GM21360 (cell line): ENCODE measurements around the gene CRX.
"Not testable (repeated sequence)": the region's sequence is repeated elsewhere in the genome, so short reads cannot be mapped to it uniquely, and the experiment has no call there.

Source experiments
- ATAC-seq: cut with Tn5 transposase; IDR thresholded peaks from one replicate; pipeline ENCODE4 v1.9.1; 2021; ENCODE audit warnings: mild to moderate bottlenecking, moderate library complexity; ENCODE audit not compliant: unreplicated experiment

The CRX gene

GRCh38 chr19:47858646-47859285 lies 37.0 kb downstream of the CRX start, which contains the start of gene TPRX2:
Gene TPRX2 (plus strand): TSS chr19:47859235. CDS start chr19:47859247, 12 bp downstream.
- ATAC-seq, result not testable (repeated sequence)

GRCh38 chr19:47859838-47860237 lies 38.1 kb downstream of the CRX start:
- ATAC-seq, result not testable (repeated sequence)

GRCh38 chr19:47860602-47861297 lies 39.0 kb downstream of the CRX start:
- no peak for ATAC-seq

DNA sequence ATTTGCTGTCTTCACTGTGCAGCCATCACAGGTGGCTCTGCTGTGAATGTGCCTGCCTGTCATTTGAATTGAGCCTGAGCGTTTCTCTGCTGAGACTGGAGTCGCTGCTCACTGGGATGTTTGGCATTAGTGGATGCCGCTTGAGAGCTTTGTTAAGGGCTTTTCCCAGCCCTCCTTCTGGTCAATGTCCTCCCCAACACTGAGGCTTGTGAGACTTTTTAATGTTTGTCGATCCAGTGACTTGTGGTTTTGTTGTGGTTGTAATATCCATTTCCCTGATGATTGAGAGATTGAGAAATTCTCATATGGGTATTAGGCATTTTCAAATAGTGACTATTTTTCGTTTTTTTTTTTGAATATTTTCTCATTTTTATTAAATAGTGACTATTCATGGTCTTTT lies 39.9 kb downstream of the CRX start:
- no peak for ATAC-seq

DNA sequence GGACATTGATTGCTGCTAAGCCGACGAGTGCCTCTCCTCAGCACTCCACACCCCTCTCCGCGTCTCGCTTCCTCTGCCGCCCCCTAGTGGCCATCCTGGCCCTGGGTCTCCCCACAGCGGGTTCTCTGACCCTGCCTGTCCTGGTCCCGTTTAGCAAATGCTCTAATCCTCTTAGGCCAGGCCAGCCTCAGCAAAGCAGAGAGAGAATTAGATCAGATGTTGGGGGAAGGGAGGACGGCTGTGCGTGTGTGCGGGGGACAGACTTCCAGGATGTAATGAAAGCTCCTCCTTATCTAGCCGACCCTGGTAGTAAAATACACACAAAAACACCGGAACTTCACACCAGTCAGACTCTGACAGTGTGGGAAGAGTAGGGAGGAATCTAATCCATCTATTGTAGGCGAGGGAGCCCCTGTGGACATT lies 41.8 kb downstream of the CRX start:
- no peak for ATAC-seq

DNA sequence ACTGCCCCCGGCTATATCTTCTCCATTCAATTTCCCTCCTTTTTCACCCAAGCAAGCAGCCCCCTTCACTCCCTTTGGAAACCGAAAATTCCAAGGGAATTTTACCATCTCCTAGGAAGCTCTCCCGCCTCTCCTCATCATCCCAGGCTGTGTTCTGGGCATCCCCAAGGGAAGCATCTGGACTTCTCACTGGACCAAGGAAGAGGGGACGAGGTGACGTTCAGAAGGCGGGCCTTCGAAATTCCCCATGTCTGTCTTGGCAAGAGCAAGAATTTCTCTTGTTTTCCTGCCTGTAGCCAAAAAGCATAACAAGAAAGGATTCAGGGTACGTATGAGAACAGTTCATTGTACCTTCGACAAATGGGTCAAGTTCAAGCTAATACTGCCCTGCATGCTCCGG lies 43.4 kb downstream of the CRX start:
- ATAC-seq, result no peak

DNA sequence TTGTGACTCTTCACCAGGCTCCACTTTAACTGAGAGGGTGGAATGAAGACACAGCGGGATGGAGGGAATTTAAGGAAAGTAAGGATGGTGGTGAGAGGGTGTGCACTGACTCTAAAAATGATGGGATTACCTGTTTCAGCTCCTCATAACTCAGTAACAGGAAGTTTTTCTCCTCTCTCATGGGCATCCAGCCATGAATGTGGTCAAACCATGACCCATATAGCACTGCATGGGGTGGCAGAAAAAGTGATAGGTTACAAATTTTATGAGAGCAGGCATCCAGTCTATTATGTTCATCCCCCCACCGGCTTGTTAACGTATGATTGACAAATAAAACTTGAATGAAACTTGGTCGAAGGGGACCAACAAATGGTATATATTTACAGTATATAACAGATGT lies 57.2 kb downstream of the CRX start:
- no peak for ATAC-seq

GRCh38 chr19:47879385-47879784 lies 57.6 kb downstream of the CRX start:
- not testable (repeated sequence) for ATAC-seq

- ATAC-seq, result no peak
Observed at GRCh38 chr19:47881757-47882156, 60.0 kb downstream of the CRX start.

DNA sequence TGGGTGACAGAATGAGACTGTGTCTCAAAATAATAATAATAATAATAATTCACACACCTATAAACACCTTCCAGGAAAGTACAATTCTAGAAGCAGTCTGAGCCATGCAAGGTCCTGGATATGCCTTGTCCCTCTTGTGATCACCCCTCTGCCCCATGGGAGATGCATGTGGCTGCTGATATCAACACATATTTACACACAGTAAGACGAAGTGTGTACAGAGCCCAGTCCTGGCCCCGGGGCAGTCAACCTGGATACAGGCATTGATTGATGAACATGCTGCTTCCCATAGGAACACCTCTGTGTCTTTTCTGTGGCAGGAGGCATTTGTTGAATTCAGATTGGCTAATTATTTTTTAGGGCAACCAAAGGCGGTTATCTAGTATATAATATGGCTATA lies 61.2 kb downstream of the CRX start:
- no peak for ATAC-seq

DNA sequence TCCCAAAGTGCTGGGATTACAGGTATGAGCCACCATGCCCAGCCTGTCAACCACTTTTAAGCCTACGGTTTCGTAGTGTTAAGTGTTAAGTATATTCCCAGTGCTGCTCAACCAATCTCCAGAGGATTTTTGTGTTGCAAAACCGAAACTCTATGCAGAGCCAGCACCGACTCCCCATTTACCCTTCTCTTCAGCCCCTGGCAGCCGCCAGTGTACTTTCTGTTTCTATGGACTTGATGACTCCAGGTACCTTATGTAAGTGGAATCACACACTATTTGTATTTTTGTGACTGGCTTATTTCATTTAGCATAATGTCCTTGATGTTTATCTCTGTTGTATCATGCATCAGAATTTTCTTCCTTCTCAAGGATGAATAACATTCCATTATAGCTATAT lies 63.3 kb downstream of the CRX start:
- ATAC-seq, result no peak

GRCh38 chr19:47886010-47886559 lies 64.3 kb downstream of the CRX start, which contains the start of gene SULT2A1:
Gene SULT2A1 (minus strand): TSS chr19:47886315. CDS start chr19:47886257, 58 bp downstream.
- no peak for ATAC-seq

GRCh38 chr19:47890865-47891621 lies 69.3 kb downstream of the CRX start:
- no peak for ATAC-seq

GRCh38 chr19:47891622-47891922 lies 69.8 kb downstream of the CRX start:
- no peak for ATAC-seq

GRCh38 chr19:47891923-47892666 lies 70.4 kb downstream of the CRX start:
- ATAC-seq, result no peak
